ENCODE data around the gene OR51A7.

Gene OR51A7

DNA sequence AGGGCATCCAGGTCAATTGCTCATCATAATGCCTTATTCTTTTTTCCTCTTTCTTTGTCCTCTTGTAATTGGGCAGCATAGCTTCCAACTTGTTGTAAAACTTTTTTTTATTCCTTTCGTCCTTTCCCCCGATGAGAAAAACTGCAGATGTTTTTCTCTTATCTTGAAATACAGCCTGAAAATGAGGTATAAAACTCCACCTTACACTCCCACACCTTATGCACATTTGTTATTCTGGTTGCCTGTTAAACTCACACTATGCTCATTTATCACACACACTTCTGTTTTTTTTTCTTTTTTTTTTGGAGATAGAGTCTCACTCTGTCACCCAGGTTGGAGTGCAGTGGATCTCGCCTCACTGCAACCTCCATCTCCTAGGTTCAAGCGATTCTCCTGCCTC is 53.8 kb downstream of the OR51A7 start:
- no peak for DNase-seq
